ENCODE results near the gene DENND2C. TPM values are rescaled to one million over a fixed set of nuclear protein-coding genes. Genes with fewer than 3 reads are reported as not detected.

The DENND2C gene
- total and polyA plus RNA-seq, 12 donors, result 0.91 to 4.2 (median 1.9) TPM

DNA sequence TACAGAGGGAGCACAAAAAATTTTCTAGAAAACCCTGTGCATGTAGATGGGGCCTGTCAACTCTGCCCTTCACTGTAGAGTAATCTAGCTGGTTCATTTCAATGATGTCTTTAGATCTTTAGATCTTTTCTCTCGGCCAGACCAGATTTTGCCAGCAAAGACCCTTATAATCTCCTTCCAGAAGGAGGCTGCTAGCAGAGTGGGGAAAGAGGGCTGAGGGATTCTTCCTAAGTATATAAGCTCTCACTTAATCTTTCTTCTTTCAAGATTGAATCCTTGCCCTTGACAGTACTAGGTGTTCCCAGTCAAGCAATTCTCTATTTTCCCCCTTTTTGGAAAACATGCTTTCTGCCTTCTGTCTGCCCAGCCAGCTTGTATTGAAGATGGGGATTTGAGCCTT is 122.8 kb downstream of the DENND2C start:
- no peak for TF ChIP-seq POLR2A (IDR thresholded peaks at IDR 0.05)
- TF ChIP-seq, protein P1, sequence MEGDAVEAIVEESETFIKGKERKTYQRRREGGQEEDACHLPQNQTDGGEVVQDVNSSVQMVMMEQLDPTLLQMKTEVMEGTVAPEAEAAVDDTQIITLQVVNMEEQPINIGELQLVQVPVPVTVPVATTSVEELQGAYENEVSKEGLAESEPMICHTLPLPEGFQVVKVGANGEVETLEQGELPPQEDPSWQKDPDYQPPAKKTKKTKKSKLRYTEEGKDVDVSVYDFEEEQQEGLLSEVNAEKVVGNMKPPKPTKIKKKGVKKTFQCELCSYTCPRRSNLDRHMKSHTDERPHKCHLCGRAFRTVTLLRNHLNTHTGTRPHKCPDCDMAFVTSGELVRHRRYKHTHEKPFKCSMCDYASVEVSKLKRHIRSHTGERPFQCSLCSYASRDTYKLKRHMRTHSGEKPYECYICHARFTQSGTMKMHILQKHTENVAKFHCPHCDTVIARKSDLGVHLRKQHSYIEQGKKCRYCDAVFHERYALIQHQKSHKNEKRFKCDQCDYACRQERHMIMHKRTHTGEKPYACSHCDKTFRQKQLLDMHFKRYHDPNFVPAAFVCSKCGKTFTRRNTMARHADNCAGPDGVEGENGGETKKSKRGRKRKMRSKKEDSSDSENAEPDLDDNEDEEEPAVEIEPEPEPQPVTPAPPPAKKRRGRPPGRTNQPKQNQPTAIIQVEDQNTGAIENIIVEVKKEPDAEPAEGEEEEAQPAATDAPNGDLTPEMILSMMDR (IDR thresholded peaks at IDR 0.05), result no peak
- H3K27me3 ChIP-seq, result no peaks in the 10 kb centered on the region
- H3K27ac ChIP-seq, result no peak overlapping the region
- WGBS, 4 donors, result 64 to 80% (median 71%) methylated on average over 1 of the region's 1 CpG
- H3K36me3 ChIP-seq (replicated peaks in 1 of 2), result no peaks in the 10 kb centered on the region
- H3K4me3 ChIP-seq, result no peak overlapping the region
- DNase-seq, result no peak
- no peaks in the 10 kb centered on the region for H3K4me1 ChIP-seq (replicated peaks in 1 of 2)
- H3K9me3 ChIP-seq (replicated peaks in 1 of 3), result no peaks in the 10 kb centered on the region
- intact Hi-C loops (cut with DNase I), result no loop called here

DNA sequence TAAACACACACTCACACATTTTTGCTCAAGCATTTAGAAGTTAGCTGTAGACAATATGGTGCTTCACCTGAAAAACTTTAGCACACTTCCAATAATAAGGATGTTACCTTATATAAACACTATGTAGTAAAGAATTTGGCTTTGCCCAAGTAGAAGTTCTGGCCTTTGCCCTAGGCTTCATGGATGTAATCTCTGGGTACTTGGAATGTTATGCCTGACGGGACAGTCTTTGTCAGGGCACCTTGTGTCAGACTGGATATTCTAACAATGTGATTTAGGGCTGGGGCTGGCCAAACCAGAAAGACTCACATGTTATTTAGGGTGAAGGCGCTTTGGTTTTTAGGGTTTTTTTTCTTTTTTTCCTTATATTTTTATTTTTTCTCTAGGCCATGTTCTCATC is 124.1 kb downstream of the DENND2C start:
- no peak for DNase-seq
- Histone ChIP-seq H3K4me1 (replicated peaks in 1 of 2) (no peaks in the 10 kb centered on the region), H3K4me3 (no peak overlapping the region), H3K27ac (no peak overlapping the region), H3K27me3 (no peaks in the 10 kb centered on the region), H3K36me3 (replicated peaks in 1 of 2) (no peaks in the 10 kb centered on the region), H3K9me3 (replicated peaks in 1 of 3) (no peaks in the 10 kb centered on the region)
- intact Hi-C loops (cut with DNase I), result no loop called here
- 85 to 88% (median 86%) methylated on average over 2 of the region's 2 CpGs for WGBS, 4 donors
- TF ChIP-seq, protein P1 (IDR thresholded peaks at IDR 0.05), result no peak
- TF ChIP-seq POLR2A (IDR thresholded peaks at IDR 0.05), result no peak

DNA sequence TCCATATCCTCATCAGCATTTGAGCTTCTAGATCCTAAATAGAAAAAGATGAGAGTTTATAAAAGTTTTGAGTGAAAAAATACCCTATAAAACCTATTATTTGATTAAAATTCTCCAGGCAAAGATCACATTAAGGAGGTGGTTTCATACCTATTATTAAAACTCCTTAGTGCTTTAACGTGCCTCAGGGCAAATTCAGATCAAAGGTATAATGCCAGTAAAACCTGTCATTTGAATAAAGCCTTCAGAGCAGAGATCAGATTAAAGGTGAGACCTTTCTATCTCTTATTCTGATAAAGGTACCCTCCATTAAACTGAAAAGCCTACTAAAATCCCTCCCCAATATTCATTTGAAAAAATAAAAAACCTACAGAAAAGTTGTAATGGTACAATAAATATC is 124.5 kb downstream of the DENND2C start:
- Histone ChIP-seq H3K27me3 (no peaks in the 10 kb centered on the region), H3K9me3 (replicated peaks in 1 of 3) (no peaks in the 10 kb centered on the region), H3K27ac (no peak overlapping the region), H3K36me3 (replicated peaks in 1 of 2) (no peaks in the 10 kb centered on the region), H3K4me1 (replicated peaks in 1 of 2) (no peaks in the 10 kb centered on the region), H3K4me3 (no peak overlapping the region)
- WGBS, 4 donors, result 67 to 81% (median 75%) methylated on average over 1 of the region's 1 CpG
- DNase-seq, result no peak
- TF ChIP-seq, protein P1 (IDR thresholded peaks at IDR 0.05), result no peak
- TF ChIP-seq POLR2A (IDR thresholded peaks at IDR 0.05), result no peak
- intact Hi-C loops (cut with DNase I), result no loop called here

DNA sequence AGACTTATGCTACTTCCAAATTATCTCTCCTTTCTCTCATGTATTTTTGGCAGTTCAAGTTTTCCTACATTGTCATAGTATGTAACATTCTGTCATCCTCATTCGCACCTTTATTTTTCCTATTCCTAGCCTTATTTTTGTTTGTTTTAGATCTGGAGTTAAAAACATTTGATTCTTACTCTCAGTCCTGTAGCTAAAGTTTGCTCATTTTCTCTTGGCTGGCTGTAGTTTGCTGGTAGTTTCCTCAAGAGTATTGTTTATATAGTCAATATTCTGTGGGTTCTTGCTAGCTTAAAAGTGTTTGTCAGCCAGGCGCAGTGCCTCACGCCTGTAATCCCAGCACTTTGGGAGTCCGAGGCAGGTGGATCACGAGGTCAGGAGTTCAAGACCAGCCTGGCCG is 129.0 kb downstream of the DENND2C start:
- Histone ChIP-seq H3K27ac (no peak overlapping the region), H3K4me3 (no peak overlapping the region), H3K9me3 (replicated peaks in 1 of 3) (no peaks in the 10 kb centered on the region), H3K36me3 (replicated peaks in 1 of 2) (no peaks in the 10 kb centered on the region), H3K27me3 (no peaks in the 10 kb centered on the region), H3K4me1 (replicated peaks in 1 of 2) (no peaks in the 10 kb centered on the region)
- WGBS, 4 donors, result 68 to 72% (median 71%) methylated on average over 6 of the region's 6 CpGs
- TF ChIP-seq POLR2A (IDR thresholded peaks at IDR 0.05), result no peak
- TF ChIP-seq, protein P1 (IDR thresholded peaks at IDR 0.05), result no peak
- DNase-seq, result no peak
- intact Hi-C loops (cut with DNase I), result no loop called here

All from adrenal gland (tissue), 12 donors.